SIG-M5 treated with dmso at 0.1 percent for 504 hours (cell line): ENCODE measurements around the gene MAGI2.

Experiments
- DNase-seq: peaks from one replicate; lab custom pipeline; 2025; ENCODE audit not compliant: unreplicated experiment; lab: John Stamatoyannopoulos, UW

The MAGI2 gene

DNA sequence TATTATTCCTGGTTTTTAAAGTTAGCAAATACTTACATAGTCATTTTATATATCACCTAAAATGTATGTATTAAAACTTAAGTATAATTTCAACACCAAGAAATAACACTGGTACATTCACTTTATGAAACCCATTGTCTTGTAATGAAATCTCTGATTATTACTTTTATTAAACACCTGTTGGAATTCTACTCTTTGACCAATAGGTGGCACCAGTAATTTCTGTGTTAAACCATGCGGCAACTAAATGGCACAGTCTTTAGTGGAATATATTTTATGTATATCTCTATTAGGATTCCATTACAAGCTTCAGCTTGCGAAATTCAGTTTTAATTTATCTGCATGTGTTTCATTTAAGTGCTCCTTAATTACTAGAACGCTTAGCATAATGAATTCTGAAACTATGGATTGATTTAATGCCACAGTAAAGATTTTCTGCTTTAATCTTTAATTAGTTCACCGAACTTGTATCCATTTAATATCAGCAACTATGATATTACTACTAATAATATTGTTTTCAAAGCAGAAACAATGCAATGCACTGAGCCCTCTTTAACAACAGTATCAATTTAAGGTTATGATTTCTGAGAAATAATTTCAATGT is 181.3 kb downstream of the MAGI2 start:
- DNase-seq, result peak; percentile 36

DNA sequence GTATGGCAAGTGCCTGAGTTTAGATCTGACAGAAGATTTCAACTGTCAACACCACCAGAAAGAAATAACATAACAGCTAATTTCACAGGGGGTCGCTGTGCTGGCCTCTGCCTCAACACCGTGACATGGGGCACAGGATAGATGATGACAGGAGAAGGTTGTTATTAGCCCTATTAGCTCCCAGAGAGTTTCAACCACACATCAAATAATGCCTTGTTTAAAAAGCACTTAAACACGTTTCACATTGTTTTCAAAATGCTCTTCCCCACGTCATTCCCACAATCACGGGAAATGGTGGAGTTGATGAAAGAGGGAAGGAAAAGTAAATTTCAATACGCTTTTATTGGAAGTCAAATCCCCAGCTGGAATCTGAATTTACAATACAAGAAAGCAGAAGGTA is 184.7 kb downstream of the MAGI2 start:
- DNase-seq, result no peak

DNA sequence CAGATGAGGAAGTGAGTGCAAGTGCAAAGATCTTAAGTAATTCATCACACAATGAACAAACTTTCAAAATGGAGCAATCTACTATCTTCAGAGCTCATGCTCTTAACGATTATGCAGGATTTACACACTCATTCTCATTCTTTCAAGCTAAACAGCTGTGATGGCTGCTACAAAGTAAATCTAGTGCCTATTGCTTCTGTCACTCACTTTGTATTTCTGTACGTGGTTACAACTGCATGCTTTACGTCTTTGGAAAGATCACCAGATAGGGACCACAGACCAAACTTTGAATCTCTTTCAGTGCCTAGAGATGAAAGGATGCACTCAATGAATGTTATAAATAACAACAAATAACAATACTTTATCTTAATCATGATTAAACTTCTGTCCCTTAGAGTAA is 194.6 kb downstream of the MAGI2 start:
- DNase-seq, result no peak

DNA sequence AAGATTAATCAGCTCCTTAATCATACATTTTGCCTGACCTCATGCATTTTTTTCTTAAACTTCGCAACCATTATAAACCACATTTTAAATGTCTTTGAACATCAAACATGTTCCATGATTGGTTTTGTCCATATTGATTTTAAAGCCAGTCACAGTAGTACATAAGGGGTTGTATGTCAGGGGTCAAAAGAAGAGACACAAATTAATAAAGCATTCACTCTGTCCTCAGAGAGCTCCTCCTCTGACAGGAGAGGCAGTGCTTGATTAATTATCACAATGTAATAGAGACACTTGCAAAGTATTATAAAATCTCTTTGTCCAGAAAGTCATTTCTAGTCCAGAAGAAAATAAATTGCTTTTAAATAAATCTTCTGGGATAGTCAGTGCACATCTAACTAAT is 195.5 kb downstream of the MAGI2 start:
- DNase-seq, result no peak

DNA sequence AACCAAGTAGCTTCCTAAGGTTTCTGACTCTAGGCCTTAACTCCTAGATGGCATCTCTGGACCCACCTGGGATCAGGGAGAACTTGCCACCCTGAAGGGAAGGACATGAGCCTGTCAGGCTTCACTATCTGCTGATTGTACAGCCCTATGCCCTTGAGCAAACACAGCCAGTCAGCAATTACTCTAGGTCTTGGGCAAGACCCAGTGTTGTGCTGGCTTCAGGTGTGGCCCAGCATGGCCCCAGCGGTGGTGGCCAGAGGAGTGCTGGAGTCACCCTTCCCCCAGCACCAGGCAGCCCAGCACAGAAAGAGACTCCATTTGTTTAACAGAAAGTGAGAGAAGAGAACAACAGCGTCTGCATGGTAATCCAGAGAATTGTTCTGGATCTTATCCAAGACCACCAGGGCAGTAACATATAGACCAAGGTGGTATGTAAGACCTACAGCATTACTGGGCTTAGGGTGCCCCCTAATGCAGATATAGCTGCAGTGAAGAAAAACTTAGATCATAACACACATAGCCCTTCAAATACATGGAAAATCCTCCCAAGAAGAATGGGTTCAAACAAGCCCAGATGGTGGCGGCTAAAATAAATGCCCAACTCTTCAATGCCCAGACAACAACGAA is 207.7 kb downstream of the MAGI2 start:
- no peak for DNase-seq

DNA sequence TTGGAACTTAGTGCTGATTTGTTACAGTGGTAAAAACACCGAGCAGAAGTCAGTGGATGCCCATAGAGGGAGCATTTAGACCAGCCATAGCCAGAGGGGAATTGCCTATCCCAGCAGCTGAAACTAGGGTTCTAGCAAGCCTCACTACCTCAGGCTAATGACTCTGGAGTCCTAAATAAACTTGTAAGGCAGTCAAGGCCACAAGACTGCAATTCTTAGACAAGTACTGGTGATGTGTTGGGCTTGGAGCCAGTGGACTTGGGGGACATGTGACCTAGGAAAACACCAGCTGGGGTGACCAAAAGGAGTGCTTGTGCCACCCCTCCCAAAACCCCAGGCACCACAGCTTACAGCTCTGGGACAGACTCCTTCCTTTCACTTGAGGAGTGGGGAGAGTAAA is 209.0 kb downstream of the MAGI2 start:
- DNase-seq, result no peak

DNA sequence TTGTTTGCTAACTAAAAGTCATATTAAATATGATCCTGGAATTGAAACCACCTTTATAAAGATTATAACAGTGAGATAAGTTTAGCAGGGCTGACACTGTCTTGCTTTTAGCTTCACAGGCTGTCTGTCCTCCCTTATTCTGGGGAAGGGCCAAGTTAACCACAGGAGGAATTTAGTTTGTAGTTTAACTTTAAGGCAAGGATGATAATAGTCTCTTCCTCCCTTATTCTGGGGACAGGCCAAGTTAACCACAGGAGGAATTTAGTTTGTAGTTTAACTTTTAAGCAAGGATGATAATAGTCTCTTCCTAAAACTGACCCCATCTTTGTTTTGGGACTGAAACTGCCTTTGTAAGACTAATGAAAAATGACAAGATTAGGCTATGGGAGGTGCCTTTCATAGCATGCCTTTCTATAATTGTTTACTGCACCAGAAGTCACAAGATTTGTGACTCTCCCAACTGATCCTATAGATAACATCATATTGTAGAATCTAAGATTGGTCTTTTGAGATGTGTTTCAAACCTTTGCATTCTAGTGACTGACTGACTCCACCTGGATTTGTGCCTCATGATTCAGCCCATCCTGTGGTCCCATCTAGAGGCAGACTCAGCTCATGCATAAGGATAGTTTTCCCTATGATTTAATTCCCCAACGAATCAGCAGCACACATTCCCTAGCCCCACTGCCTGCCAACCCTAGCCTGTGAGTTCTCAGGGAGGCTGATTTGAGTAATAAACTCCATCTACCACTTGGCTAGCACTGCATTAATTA is 212.0 kb downstream of the MAGI2 start:
- DNase-seq, result no peak

DNA sequence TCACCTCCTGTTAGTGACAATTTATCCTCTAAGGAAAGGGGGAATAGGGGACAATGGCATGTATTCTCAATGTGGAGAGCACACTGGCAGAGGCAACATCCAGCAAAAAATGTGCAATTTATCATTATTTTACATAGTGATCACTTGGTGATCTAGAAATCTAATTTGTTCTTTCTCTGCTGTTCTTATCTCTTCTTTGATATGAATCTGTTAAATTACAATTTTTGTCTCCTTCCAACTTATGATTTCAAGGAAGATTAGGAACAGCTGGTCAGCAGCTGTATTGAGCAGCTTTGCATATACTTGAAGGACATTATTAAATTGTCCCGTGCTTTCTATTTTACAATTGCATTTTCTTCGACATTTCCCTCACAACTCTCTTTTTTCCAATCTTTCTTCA is 213.1 kb downstream of the MAGI2 start:
- DNase-seq, result no peak

DNA sequence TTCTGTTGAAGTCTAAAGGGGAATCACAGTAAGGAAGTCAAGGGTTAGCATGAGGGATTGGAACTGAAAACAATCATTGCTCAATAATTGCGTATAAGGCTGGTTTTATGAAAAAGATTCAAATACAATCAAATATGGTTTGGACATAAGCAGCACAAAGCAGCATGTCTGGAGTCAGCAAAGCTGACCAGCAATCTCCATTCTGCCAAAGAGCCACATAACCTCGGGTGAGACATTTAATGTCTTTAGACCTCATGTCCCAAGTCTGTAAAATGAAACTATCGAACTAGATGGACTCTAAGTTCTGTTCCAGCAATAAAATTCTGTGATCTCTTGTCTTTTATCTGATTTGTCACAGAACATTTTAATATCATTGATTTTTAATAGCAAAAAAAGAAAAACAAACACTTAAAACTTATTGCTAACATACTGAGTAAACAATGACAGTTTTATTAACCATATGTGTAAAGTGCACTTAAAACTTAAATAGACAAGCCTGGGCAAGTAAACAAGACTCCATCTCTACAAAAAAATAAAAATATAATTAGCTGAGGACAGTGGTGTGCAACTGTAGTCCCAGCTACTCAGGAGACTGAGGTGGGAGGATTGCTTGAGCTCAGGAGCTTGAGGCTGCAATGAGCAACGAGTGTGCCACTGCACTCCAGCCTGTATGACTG is 217.0 kb downstream of the MAGI2 start:
- DNase-seq, result no peak

DNA sequence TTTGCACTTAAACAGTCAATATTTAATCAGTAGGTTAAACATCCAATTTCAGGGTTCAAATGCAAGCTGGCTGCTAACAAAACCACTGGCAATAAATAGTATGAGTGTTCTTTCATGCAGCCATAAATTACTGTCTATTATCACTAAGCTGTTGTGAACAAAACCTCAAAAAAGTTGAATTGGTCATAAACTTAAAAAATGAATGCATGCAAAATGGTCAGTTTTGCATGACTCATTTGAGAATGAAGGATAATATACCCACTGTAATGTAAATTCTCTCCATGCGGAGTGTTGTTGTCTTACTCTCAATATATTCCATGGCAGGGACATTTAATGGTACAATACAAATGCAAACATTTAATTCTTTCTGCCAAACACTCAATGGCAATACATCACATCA is 226.4 kb downstream of the MAGI2 start:
- no peak for DNase-seq

DNA sequence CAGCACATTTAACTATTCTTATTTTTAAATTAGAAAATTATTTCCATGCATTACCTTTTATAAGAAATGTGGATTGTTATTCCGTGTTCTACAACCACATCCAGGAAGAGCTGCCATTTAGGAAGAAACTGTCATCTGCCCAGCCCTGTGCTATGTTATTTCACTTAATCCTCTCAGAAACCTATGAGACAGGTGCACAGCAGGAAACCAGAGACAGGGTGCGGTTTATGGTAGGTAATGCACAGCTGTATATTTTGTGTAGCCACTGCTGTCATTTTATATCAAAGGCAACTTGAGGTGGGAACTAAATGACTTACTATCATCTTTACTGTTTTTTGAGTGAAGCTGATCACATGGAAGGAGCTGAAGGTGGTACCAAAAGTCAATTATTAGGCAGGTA is 232.3 kb downstream of the MAGI2 start:
- DNase-seq, result no peak

DNA sequence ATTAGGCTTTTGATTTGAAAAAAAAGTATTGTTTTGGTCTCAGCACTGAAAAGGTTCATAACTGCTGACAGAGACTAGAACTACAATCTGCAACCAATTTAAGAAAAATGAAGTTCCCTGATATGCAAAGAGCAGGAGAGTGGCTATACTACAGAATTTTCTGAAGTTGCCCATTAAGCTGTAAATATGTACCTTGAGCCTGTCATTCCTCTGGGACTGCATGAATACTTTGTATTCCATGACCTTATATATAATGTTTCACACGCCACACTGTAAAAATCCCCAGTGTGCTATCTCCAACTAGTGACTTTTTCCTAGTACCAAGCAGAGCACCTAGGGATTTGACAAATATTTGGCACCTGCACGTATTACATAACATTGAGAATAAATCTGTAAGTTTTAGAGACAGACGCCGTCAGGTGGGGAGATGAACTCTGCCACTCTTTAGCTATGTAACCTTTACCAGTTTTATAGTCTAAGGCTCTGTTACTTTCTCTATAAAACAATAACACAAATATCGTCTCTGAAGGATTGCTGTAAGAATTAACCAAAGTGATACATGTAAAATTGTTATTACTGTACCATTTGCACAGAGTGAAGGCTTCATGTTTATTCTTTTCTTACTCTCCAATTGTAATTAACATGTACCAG is 235.4 kb downstream of the MAGI2 start:
- DNase-seq, result no peak

DNA sequence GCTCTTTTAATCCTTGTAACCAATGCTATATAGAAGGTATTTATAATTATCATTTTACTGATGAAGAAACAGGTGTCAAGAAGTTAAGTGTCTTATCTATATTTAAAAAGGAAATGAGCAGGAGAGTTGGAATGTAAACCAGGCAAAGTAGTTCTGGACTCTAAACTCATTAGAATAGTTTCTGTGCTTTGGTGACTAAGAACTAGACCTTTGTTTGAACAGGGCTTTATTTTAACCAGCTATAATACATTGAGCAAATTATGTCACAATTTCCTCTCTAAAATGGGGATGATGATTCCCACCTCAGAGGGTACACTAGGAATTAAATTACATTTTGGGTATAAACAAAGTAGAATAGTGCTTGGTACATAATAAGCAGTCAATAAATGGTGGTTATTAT is 236.0 kb downstream of the MAGI2 start:
- no peak for DNase-seq

DNA sequence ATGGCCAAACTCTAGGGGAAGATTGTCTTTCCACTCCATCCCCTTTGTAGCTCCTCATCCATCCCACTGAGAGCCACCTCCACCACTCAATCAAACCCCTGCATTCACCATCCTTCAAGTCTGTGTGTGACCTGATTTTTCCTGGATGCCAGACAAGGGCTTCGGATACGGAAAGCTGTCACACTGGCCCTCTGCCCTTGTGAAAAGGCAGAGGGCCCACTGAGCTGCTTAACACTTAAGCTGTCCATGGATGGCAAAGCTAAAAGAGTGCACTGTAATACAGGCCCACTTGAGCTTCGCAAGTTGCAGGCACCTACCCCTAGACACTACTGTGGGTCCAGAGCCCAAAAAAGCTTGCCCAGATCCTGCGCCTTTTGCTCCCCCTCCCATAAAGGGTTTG is 237.2 kb downstream of the MAGI2 start:
- no peak for DNase-seq

DNA sequence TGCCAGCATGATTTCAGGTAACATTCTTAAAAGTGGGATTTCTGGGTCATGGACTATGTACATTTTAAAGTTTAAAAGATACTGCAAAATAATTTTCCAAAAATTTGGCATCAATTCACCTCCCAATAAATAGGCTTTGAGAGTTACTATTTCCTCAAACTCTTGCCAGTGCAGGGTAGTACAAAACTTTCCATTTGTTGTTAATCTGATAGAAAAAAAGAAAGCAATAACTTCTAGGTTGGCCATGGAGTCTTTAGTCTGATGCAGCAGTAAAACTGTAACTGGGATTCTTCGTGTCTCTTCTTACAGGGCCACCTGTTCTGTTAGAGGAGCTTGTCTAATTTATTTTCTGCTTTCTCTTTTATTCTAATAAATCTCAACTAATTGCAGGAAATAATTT is 241.1 kb downstream of the MAGI2 start:
- DNase-seq, result no peak

DNA sequence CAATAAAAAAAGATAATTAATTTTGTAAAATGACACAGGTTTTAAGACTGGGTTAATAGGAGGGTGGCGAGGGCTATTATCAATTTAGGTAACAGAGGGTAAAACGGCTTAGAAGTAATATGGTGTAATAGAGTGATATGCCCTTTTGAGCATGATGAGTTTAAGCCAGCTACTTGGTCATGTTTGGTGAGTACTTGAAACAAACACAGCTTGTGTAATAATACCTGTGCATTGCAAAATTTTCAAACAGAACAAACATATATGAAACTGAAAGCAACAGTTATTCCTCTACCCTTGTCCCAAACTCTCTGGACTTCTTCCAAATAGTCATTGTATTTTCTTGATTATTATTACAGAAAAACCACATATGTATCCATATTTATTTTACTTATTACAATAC is 241.7 kb downstream of the MAGI2 start:
- no peak for DNase-seq

DNA sequence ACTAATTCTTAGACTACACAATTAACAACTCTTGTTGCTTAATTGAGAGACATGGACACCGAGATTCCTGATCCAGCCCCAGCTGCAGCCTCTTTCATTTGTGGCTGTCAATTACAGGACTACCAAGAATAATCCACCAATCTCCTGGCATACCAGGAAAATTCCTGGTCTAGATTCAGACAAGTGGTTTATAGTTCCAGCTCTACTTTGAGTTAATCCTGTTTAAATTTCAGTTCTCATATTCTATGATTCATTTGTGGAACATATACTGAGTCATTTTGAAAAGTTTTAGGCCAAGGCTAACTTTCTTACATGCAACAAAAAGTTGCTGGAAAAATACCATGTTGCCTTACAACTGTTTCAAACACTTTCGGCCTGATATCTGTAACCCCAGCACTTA is 253.5 kb downstream of the MAGI2 start:
- no peak for DNase-seq

DNA sequence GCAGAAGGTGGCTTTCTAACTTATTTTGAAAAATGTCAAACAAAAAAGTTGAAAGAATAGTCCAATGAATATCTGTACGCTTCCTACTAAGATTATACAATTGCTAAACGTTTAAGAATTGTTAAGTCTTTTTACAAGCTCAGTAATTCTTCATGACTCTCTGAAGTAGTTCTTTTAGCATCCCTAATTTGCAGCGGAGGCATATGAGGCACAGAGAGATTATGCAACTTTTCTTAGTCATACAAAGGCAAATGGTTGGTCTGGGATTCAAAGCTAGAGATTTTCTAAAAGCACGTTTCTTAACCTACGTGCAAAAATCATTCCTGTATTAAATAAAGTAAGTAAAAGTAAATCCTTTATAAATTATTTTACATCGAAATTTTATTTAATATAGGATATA is 254.2 kb downstream of the MAGI2 start:
- no peak for DNase-seq

DNA sequence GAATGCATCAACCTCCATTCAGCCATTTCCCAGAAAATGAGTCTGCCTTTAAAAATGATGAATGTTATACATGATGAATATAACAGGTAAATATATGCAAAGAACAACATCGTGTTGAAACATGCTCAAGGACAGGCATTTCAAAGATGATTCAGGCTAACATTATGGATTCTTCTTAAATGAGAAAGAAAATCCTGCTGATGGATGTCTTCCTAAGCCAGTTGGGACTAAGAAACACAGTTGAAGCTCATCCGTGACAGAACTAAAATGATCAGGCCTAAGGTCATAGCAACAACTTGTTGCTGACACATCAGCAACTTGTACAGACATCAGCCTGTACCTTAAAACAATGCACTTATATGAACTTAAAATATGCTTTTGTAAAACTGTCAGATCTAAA is 267.9 kb downstream of the MAGI2 start:
- no peak for DNase-seq

DNA sequence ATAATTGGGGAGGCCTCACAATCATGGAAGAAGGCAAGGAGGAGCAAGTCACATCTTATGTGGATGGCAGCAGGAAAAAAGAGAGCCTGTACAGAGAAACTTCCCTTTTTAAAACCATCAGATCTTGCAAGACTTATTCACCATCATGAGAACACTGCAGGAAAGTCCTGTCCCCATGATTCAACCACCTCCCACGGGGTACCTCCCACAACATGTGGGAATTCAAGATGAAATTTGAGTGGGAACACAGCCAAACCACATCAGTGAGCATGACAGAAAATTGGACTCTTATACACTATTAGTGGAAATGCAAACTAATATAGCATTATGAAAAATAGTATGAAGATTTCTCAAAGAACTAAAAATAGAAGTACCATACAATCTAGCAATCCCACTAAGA is 271.2 kb downstream of the MAGI2 start:
- DNase-seq, result no peak

DNA sequence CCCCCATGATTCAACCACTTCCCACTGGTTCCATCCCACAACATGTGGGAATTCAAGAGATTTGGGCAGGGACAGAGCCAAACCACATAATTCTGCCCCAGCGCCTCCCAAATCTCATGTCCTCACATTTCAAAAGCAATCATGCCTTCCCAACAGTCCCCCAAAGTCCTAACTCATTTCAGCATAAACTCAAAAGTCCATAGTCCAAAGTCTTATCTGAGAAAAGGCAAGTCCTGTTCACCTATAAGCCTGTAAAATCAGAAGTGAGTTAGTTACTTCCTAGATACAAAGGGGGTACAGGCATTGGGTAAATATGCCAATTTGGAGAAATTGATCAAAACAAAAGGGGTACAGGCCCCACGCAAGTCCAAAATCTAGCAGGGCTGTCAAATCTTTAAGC is 272.9 kb downstream of the MAGI2 start:
- no peak for DNase-seq
